A549 (cell line): ENCODE results near the gene SLC1A3. TPM values are rescaled to one million over a fixed set of nuclear protein-coding genes. Genes with fewer than 3 reads are reported as not detected.

ENCODE experiments used
- ATAC-seq, 2 experiments: fragments of 200-7000 bp in 1 of 2; fragments of >200 bp in 1 of 2; cut with Nextera tagmentation in 1 of 2; cut with Tn5 transposase in 1 of 2; 3 replicates each; pipeline versions ENCODE4 v1.8.0 to v1.9.1; 2018 to 2020; ENCODE audit warnings: mild to moderate bottlenecking in 1 of 2, moderate library complexity in 1 of 2
- CTCF ChIA-PET: fragments of 300-600 bp; sonication (Branson Sonifier 250); formaldehyde crosslinking; extraction: SDS; loops from one replicate; lab custom pipeline; 2021; ENCODE audit warnings: antibody characterized with exemption, inconsistent platforms; lab: Yijun Ruan, JAX
- POLR2A ChIA-PET: fragments of 350-600 bp; formaldehyde crosslinking; extraction: SDS; loops from one replicate; lab custom pipeline; 2021; ENCODE audit warnings: antibody characterized with exemption, inconsistent platforms; lab: Yijun Ruan, JAX
- DNase-seq, 2 experiments: peaks; one replicate each; pipeline versions ENCODE4 v3.0.0 to v3.0.0-alpha.2; 2011 to 2016; ENCODE audit warnings: low read depth in 1 of 2, low spot score in 1 of 2
- FAIRE-seq: peaks from 2 replicates; lab custom pipeline; 2011; peaks lifted over from hg19 to GRCh38; lab: Jason Lieb, UNC
- H3K27ac ChIP-seq, 2 experiments: fragments of >200 bp; sonication (Bioruptor Twin); formaldehyde crosslinking; 3 replicates each; pipeline ENCODE4 v1.5.1; 2016 to 2017
- H3K4me1 ChIP-seq: fragments of >200 bp; sonication (Bioruptor Twin); formaldehyde crosslinking; 3 replicates; pipeline ENCODE4 v1.6.1; 2016
- H3K4me2 ChIP-seq: fragments of >200 bp; sonication (Bioruptor Twin); formaldehyde crosslinking; 3 replicates; pipeline ENCODE4 v1.6.1; 2016
- H3K4me3 ChIP-seq: fragments of >200 bp; sonication (Bioruptor Twin); formaldehyde crosslinking; 3 replicates; pipeline ENCODE4 v1.5.1; 2016
- H3K9me3 ChIP-seq: fragments of >200 bp; sonication (Bioruptor Twin); formaldehyde crosslinking; 3 replicates; pipeline ENCODE4 v1.6.1; 2016
- ATOH8 ChIP-seq: fragments of 250-450 bp; sonication (Bioruptor Pico); IDR thresholded peaks from 2 replicates; pipeline ENCODE4 v1.5.0; 2020; ENCODE audit warnings: low read depth, mild to moderate bottlenecking, moderate library complexity
- BHLHE40 ChIP-seq: IDR thresholded peaks from 2 replicates; pipeline ENCODE4 v1.6.1; 2012; ENCODE audit warnings: low read depth, low read length, inconsistent platforms
- CBX8 ChIP-seq: fragments of 200-600 bp; sonication (generic); IDR thresholded peaks from 2 replicates; pipeline ENCODE4 v1.6.1; 2016
- CEBPB ChIP-seq, 2 experiments: fragments of >200 bp in 1 of 2; sonication (Bioruptor Twin) in 1 of 2; formaldehyde crosslinking in 1 of 2; IDR thresholded peaks; 2 replicates each; pipeline ENCODE4 v1.6.1; 2012 to 2016
- CHD4 ChIP-seq: fragments of 200-600 bp; sonication (generic); IDR thresholded peaks from 2 replicates; pipeline ENCODE4 v1.6.1; 2016; ENCODE audit warnings: antibody characterized with exemption, mild to moderate bottlenecking, borderline replicate concordance
- CTCF ChIP-seq: fragments of >200 bp; sonication (Bioruptor Twin); formaldehyde crosslinking; IDR thresholded peaks from 3 replicates; pipeline ENCODE4 v1.5.1; 2016
- E2F6 ChIP-seq: IDR thresholded peaks from 2 replicates; pipeline ENCODE4 v1.6.1; 2012; ENCODE audit warnings: low read depth, borderline replicate concordance
- EHMT2 ChIP-seq: fragments of 200-600 bp; sonication (generic); IDR thresholded peaks from 2 replicates; pipeline ENCODE4 v1.6.1; 2016; ENCODE audit warnings: antibody characterized with exemption, low read depth, mild to moderate bottlenecking, moderate library complexity
- FOXS1 ChIP-seq: fragments of 250-450 bp; sonication (Bioruptor Pico); IDR thresholded peaks from 2 replicates; pipeline ENCODE4 v1.5.0; 2020; ENCODE audit warnings: mild to moderate bottlenecking, moderate library complexity
- HOXA7 ChIP-seq: fragments of 250-450 bp; sonication (Bioruptor Pico); IDR thresholded peaks from 2 replicates; pipeline ENCODE4 v1.5.0; 2020; ENCODE audit warnings: mild to moderate bottlenecking, moderate library complexity
- MAFK ChIP-seq: fragments of 450-650 bp; IDR thresholded peaks from 2 replicates; pipeline ENCODE4 v1.6.1; 2014; ENCODE audit not compliant: partially characterized antibody
- MYC ChIP-seq: IDR thresholded peaks from 2 replicates; pipeline ENCODE4 v1.6.1; 2012; ENCODE audit warnings: mild to moderate bottlenecking, inconsistent platforms, low read length, improper control_type of control experiment, borderline replicate concordance
- NR3C1 ChIP-seq: fragments of >200 bp; sonication (Bioruptor Twin); formaldehyde crosslinking; IDR thresholded peaks from 3 replicates; pipeline ENCODE4 v1.6.1; 2017
- POLR2AphosphoS2 ChIP-seq: conservative IDR thresholded peaks from 2 replicates; pipeline ENCODE4 v1.6.1; 2012; ENCODE audit warnings: low read length, improper control_type of control experiment, inconsistent platforms
- RFX5 ChIP-seq: fragments of 450-650 bp; IDR thresholded peaks from 2 replicates; pipeline ENCODE4 v1.7.1; 2014; ENCODE audit warnings: antibody characterized with exemption, mild to moderate bottlenecking, moderate library complexity
- RNF2 ChIP-seq: fragments of 200-600 bp; sonication (generic); IDR thresholded peaks from 2 replicates; pipeline ENCODE4 v1.6.1; 2016; ENCODE audit warnings: low read depth, mild to moderate bottlenecking, antibody characterized with exemption, moderate library complexity, borderline replicate concordance
- SREBF2 ChIP-seq: fragments of 450-650 bp; IDR thresholded peaks from 2 replicates; pipeline ENCODE4 v1.6.1; 2014; ENCODE audit warnings: mild to moderate bottlenecking, moderate library complexity
- TP53 ChIP-seq: fragments of 250-450 bp; sonication (Bioruptor Pico); IDR thresholded peaks from 2 replicates; pipeline ENCODE4 v1.5.0; 2021; ENCODE audit warnings: mild to moderate bottlenecking, moderate library complexity
- ZFP36 ChIP-seq: fragments of 450-650 bp; IDR thresholded peaks from 2 replicates; pipeline ENCODE4 v1.6.1; 2014; ENCODE audit warnings: borderline replicate concordance; ENCODE audit not compliant: partially characterized antibody
- WGBS: methylation state at CpG from one replicate; pipeline ENCODE4 v1.1.6; 2017; ENCODE audit errors: missing lambda C conversion rate; 5-methylcytosine and 5-hydroxymethylcytosine counted together
- polyA plus RNA-seq, 4 experiments: library from polyadenylated mRNA; depleted of rRNA in 3 of 4; stranded (reverse); fragments of >200 nt; fragmentation: RNase III in 1 of 4; extraction: RNeasy Plus Mini Kit Qiagen cat#74134 plus additional on column Dnase treatment in 1 of 4; gene quantifications; 2 replicates in 3 of 4; 3 replicates in 1 of 4; pipeline ENCODE4 v1.2.3, GENCODE V29; 2011 to 2017
- TF ChIP-seq, protein P1 (sequence below): fragments of 450-650 bp; IDR thresholded peaks from 2 replicates; pipeline ENCODE4 v1.6.1; 2014; ENCODE audit warnings: antibody characterized with exemption
- TF ChIP-seq, protein P2 (sequence below): fragments of 150-350 bp; IDR thresholded peaks from 2 replicates; pipeline ENCODE4 v1.6.1; 2014; ENCODE audit warnings: low read depth, mild to moderate bottlenecking, low read length

Gene SLC1A3
- polyA plus RNA-seq, 2 of the 4 experiments (the other 2 are of a cell fraction), result not detected

- WGBS, result 18% methylated on average over 6 of the region's 6 CpGs
- ChIA-PET POLR2A (no interaction called here), CTCF (no interaction called here)
- H3K9me3 ChIP-seq, result no peaks in the 10 kb centered on the region
- H3K4me3 ChIP-seq, result no peak overlapping the region
- H3K27ac ChIP-seq, result no peak overlapping the region
- no peak for TF ChIP-seq CBX8
- no peak for TF ChIP-seq NR3C1
- no peak for TF ChIP-seq CEBPB (IDR thresholded peaks at IDR 0.05)
- TF ChIP-seq, protein P1, sequence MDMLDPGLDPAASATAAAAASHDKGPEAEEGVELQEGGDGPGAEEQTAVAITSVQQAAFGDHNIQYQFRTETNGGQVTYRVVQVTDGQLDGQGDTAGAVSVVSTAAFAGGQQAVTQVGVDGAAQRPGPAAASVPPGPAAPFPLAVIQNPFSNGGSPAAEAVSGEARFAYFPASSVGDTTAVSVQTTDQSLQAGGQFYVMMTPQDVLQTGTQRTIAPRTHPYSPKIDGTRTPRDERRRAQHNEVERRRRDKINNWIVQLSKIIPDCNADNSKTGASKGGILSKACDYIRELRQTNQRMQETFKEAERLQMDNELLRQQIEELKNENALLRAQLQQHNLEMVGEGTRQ, result no peak
- no peak for TF ChIP-seq ZFP36
- TF ChIP-seq FOXS1 (CRISPR knock-in tag), result no peak
- TF ChIP-seq SREBF2, result no peak
- TF ChIP-seq HOXA7 (CRISPR knock-in tag), result no peak
- TF ChIP-seq, protein P2, sequence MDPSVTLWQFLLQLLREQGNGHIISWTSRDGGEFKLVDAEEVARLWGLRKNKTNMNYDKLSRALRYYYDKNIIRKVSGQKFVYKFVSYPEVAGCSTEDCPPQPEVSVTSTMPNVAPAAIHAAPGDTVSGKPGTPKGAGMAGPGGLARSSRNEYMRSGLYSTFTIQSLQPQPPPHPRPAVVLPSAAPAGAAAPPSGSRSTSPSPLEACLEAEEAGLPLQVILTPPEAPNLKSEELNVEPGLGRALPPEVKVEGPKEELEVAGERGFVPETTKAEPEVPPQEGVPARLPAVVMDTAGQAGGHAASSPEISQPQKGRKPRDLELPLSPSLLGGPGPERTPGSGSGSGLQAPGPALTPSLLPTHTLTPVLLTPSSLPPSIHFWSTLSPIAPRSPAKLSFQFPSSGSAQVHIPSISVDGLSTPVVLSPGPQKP, result no peak
- no peak for TF ChIP-seq BHLHE40
- TF ChIP-seq TP53 (CRISPR knock-in tag), result no peak
- no peak for TF ChIP-seq EHMT2
- TF ChIP-seq RFX5, result no peak
- TF ChIP-seq E2F6, result no peak
- TF ChIP-seq ATOH8 (CRISPR knock-in tag), result no peak
- TF ChIP-seq MYC, result no peak
- TF ChIP-seq CHD4, result no peak
- TF ChIP-seq MAFK, result no peak
- no peak for TF ChIP-seq RNF2
- TF ChIP-seq CTCF, result no peak
- no peak for ATAC-seq
- no peak for DNase-seq
- no peak overlapping the region for H3K4me2 ChIP-seq
- FAIRE-seq, result no peak
- H3K4me1 ChIP-seq, result no peaks in the 10 kb centered on the region
These were observed 5.4 kb upstream of the SLC1A3 start for GRCh38 chr5:36600917-36601527.

DNA sequence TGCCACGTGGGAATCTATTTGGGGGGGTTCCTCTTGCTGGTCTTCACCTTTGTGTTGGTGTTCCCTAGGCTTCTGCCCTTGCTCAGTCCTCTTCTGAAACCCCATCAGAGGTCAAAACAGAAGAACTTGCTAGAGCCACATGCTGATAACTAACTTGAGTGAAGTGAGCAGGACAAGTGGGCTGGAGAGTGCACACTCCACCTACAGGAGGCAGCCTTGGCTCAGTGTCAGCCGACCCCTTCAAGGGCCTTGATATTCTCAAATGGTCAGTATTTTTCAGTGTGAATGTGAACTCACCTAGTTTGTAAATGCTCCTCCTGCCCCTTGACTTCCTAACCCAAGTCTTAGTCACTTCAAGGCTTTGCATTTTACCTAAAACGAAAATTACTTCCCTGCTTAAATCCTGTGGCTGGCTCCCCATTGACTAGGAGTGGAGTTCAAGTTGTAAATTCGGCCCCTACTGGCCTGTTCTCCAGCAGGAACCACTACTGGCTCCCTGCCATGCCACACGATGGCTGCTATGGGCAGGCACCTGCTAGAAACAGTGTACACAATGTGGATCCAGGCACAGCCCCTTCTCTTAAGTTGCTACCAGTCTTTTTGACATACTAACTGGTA is 3.6 kb upstream of the SLC1A3 start:
- DNase-seq (peak in 1 of 2 experiments; percentile 10), ATAC-seq (no peak), FAIRE-seq (no peak)
- Histone ChIP-seq H3K9me3 (no peaks in the 10 kb centered on the region), H3K27ac (no peak overlapping the region), H3K4me3 (no peak overlapping the region), H3K4me1 (no peaks in the 10 kb centered on the region), H3K4me2 (no peak overlapping the region)
- ChIA-PET POLR2A (no interaction called here), CTCF (no interaction called here)
- TF ChIP-seq, protein P1, result no peak
- TF ChIP-seq POLR2AphosphoS2, result no peak
- no peak for TF ChIP-seq SREBF2
- WGBS, result 1% methylated on average over 5 of the region's 5 CpGs
